Measurements from ENCODE around the gene UBE2F.
A peak's percentile ranks its signal among the peaks of the same experiment; 100 is the strongest.

Gene UBE2F

GRCh38 chr2:237929979-237930378, 36.8 kb upstream of the UBE2F start:
- Histone ChIP-seq H3K36me3 (ENCODE audit: control insufficient read depth, insufficient read depth, low read length) (no peaks in the 10 kb centered on the region), H2BK5ac (ENCODE audit: low read length) (no peak overlapping the region)

DNA sequence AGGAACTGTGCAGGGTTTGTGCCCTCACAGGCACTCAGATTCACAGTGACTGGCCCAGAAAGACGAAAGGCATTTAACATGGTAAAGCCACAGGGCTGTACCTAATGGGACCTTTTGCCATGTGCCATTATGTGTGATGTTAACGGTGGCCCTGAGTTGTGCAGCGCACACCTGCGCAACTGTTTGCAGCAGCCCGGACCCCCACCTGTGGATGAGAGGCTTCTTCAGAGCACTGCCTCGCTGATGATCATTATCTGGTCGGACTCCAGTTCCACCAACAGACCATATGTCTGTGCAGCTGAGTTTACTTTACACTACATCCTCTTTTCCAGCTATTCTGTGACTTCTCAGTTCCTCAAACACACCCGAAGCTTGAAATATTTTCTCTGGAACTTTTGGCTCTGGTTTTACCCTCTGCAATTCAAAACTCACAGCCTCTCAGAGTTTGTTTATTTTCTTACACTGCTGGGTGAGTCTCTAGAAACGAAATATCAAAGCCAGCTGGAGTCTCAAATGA, 35.6 kb upstream of the UBE2F start:
- no CpG with 5 or more reads among the region's 9 CpGs for WGBS (ENCODE audit: extremely low coverage, insufficient coverage, low lambda C conversion rate)

More at GRCh38 chr2:237929979-237930378, 36.8 kb upstream of the UBE2F start:
- Histone ChIP-seq H3K9ac (ENCODE audit: low read length) (no peak overlapping the region), H4K8ac (ENCODE audit: low read depth, low read length) (no peak overlapping the region), H2BK15ac (replicated peaks; ENCODE audit: low read depth) (no peak overlapping the region), H2AK5ac (ENCODE audit: low read length) (no peak overlapping the region), H3K27ac (ENCODE audit: low read depth, low read length) (no peak overlapping the region), H3K56ac (ENCODE audit: low read length) (no peak overlapping the region), H3K18ac (ENCODE audit: low read length) (no peak overlapping the region), H3K23ac (ENCODE audit: low read length) (no peak overlapping the region), H2BK120ac (ENCODE audit: low read depth, low read length) (no peak overlapping the region), H3K4me2 (ENCODE audit: low read length) (no peak overlapping the region), H3K79me1 (ENCODE audit: low read length) (no peaks in the 10 kb centered on the region), H3K4ac (ENCODE audit: low read depth, low read length) (no peak overlapping the region), H3K4me3 (ENCODE audit: low read length) (no peak overlapping the region), H3K27me3 (ENCODE audit: insufficient read depth, low read length, poor library complexity) (no peaks in the 10 kb centered on the region), H4K5ac (ENCODE audit: low read length) (no peak overlapping the region), H3K79me2 (ENCODE audit: control insufficient read depth, insufficient read depth, low read length) (no peaks in the 10 kb centered on the region), H3K4me1 (ENCODE audit: control insufficient read depth, low read depth, low read length) (no peaks in the 10 kb centered on the region)
- WGBS (ENCODE audit: extremely low coverage, insufficient coverage, low lambda C conversion rate), result no CpG with 5 or more reads among the region's 9 CpGs
- DNase-seq, result no peak

DNA sequence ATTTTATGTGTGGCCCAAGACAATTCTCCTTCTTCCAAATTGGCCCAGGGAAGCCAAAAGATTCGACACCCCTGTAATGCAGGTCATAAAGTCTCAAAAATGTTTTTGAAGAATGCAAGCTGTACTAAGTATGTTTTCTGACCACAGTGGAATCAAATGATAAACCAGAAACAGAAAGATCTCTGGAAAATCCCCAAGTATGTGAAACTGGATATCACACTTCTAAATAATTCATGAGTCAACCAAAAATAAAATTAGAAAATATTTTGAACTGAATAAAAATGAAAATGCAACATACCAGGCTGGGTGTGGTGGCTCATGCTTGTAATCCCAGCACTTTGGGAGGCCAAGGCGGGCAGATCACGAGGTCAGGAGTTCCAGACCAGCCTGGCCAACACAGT, 34.1 kb upstream of the UBE2F start:
- H3K4me3 ChIP-seq (ENCODE audit: low read length), result no peak overlapping the region
- H4K5ac ChIP-seq (ENCODE audit: low read length), result no peak overlapping the region
- H3K56ac ChIP-seq (ENCODE audit: low read length), result no peak overlapping the region
- no peak for DNase-seq
- H4K8ac ChIP-seq (ENCODE audit: low read depth, low read length), result no peak overlapping the region
- no peaks in the 10 kb centered on the region for H3K27me3 ChIP-seq (ENCODE audit: insufficient read depth, low read length, poor library complexity)
- no peak overlapping the region for H3K27ac ChIP-seq (ENCODE audit: low read depth, low read length)
- H3K9ac ChIP-seq (ENCODE audit: low read length), result no peak overlapping the region
- no peak overlapping the region for H2BK15ac ChIP-seq (replicated peaks; ENCODE audit: low read depth)
- no peak overlapping the region for H3K4me2 ChIP-seq (ENCODE audit: low read length)
- H2AK5ac ChIP-seq (ENCODE audit: low read length), result no peak overlapping the region
- no peaks in the 10 kb centered on the region for H3K79me1 ChIP-seq (ENCODE audit: low read length)
- H3K4ac ChIP-seq (ENCODE audit: low read depth, low read length), result no peak overlapping the region
- no CpG with 5 or more reads among the region's 3 CpGs for WGBS (ENCODE audit: extremely low coverage, insufficient coverage, low lambda C conversion rate)
- H3K79me2 ChIP-seq (ENCODE audit: control insufficient read depth, insufficient read depth, low read length), result no peaks in the 10 kb centered on the region
- no peaks in the 10 kb centered on the region for H3K4me1 ChIP-seq (ENCODE audit: control insufficient read depth, low read depth, low read length)
- H3K18ac ChIP-seq (ENCODE audit: low read length), result no peak overlapping the region
- no peak overlapping the region for H2BK5ac ChIP-seq (ENCODE audit: low read length)
- H3K36me3 ChIP-seq (ENCODE audit: control insufficient read depth, insufficient read depth, low read length), result no peaks in the 10 kb centered on the region
- H2BK120ac ChIP-seq (ENCODE audit: low read depth, low read length), result no peak overlapping the region
- H3K23ac ChIP-seq (ENCODE audit: low read length), result no peak overlapping the region

More for the DNA sequence above, 35.6 kb upstream of the UBE2F start:
- H3K23ac ChIP-seq (ENCODE audit: low read length), result no peak overlapping the region
- no peaks in the 10 kb centered on the region for H3K79me1 ChIP-seq (ENCODE audit: low read length)
- no peak overlapping the region for H3K27ac ChIP-seq (ENCODE audit: low read depth, low read length)
- H2BK5ac ChIP-seq (ENCODE audit: low read length), result no peak overlapping the region
- DNase-seq, result no peak
- H4K8ac ChIP-seq (ENCODE audit: low read depth, low read length), result no peak overlapping the region
- no peak overlapping the region for H4K5ac ChIP-seq (ENCODE audit: low read length)
- H3K4ac ChIP-seq (ENCODE audit: low read depth, low read length), result no peak overlapping the region
- no peaks in the 10 kb centered on the region for H3K4me1 ChIP-seq (ENCODE audit: control insufficient read depth, low read depth, low read length)
- H3K36me3 ChIP-seq (ENCODE audit: control insufficient read depth, insufficient read depth, low read length), result no peaks in the 10 kb centered on the region
- no peak overlapping the region for H2BK15ac ChIP-seq (replicated peaks; ENCODE audit: low read depth)
- H3K27me3 ChIP-seq (ENCODE audit: insufficient read depth, low read length, poor library complexity), result no peaks in the 10 kb centered on the region
- H3K79me2 ChIP-seq (ENCODE audit: control insufficient read depth, insufficient read depth, low read length), result no peaks in the 10 kb centered on the region
- H3K56ac ChIP-seq (ENCODE audit: low read length), result no peak overlapping the region
- H3K18ac ChIP-seq (ENCODE audit: low read length), result no peak overlapping the region
- H2AK5ac ChIP-seq (ENCODE audit: low read length), result no peak overlapping the region
- H3K4me2 ChIP-seq (ENCODE audit: low read length), result no peak overlapping the region
- no peak overlapping the region for H2BK120ac ChIP-seq (ENCODE audit: low read depth, low read length)
- no peak overlapping the region for H3K9ac ChIP-seq (ENCODE audit: low read length)
- H3K4me3 ChIP-seq (ENCODE audit: low read length), result no peak overlapping the region

GRCh38 chr2:237934186-237934585, 32.6 kb upstream of the UBE2F start:
- WGBS (ENCODE audit: extremely low coverage, insufficient coverage, low lambda C conversion rate), result no CpG with 5 or more reads among the region's 5 CpGs
- no peak overlapping the region for H3K23ac ChIP-seq (ENCODE audit: low read length)
- H2BK5ac ChIP-seq (ENCODE audit: low read length), result no peak overlapping the region
- DNase-seq, result no peak
- H3K4me1 ChIP-seq (ENCODE audit: control insufficient read depth, low read depth, low read length), result no peaks in the 10 kb centered on the region
- H4K5ac ChIP-seq (ENCODE audit: low read length), result no peak overlapping the region
- no peak overlapping the region for H3K9ac ChIP-seq (ENCODE audit: low read length)
- no peaks in the 10 kb centered on the region for H3K79me1 ChIP-seq (ENCODE audit: low read length)
- H2BK15ac ChIP-seq (replicated peaks; ENCODE audit: low read depth), result no peak overlapping the region
- no peak overlapping the region for H3K4me2 ChIP-seq (ENCODE audit: low read length)
- H4K8ac ChIP-seq (ENCODE audit: low read depth, low read length), result no peak overlapping the region
- no peaks in the 10 kb centered on the region for H3K36me3 ChIP-seq (ENCODE audit: control insufficient read depth, insufficient read depth, low read length)
- no peak overlapping the region for H3K56ac ChIP-seq (ENCODE audit: low read length)
- no peak overlapping the region for H3K27ac ChIP-seq (ENCODE audit: low read depth, low read length)
- no peak overlapping the region for H3K4ac ChIP-seq (ENCODE audit: low read depth, low read length)
- H2AK5ac ChIP-seq (ENCODE audit: low read length), result no peak overlapping the region
- H3K79me2 ChIP-seq (ENCODE audit: control insufficient read depth, insufficient read depth, low read length), result no peaks in the 10 kb centered on the region
- no peak overlapping the region for H3K4me3 ChIP-seq (ENCODE audit: low read length)
- no peak overlapping the region for H2BK120ac ChIP-seq (ENCODE audit: low read depth, low read length)
- H3K27me3 ChIP-seq (ENCODE audit: insufficient read depth, low read length, poor library complexity), result no peaks in the 10 kb centered on the region
- no peak overlapping the region for H3K18ac ChIP-seq (ENCODE audit: low read length)

DNA sequence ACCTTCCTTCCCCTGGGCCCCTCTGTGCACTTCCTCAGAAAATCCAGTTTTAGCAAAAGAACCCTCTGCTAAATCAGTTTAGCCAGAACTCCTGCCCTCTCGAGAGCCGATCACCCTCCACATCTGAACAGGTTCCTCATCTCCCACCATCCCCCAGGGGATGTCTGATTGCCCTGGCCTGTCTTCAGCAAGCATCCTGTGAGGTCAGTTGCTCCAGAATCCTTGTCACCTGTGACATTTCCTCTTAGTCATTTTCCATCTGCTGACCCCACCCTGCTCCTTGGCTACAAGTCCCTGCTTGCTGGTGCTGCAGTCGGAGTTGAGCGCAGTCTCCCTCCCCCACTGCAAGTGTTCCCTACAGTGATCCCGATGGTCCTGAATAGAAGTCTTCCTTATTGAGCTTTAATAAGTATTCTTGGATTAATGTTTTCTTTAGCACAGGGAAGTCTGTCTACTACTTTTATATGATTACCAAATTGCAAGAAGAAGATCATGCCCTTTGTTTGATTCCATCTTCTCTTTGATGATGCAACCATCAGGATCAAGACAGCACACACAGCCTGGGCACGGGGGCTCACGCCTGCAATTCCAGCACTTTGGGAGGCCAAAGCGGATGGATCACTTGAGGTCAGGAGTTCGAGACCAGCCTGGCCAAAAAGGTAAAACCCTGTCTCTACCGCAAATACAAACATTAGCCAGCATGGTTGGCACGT, 30.9 kb upstream of the UBE2F start:
- H2BK15ac ChIP-seq (replicated peaks; ENCODE audit: low read depth), result no peak overlapping the region
- no peak overlapping the region for H3K23ac ChIP-seq (ENCODE audit: low read length)
- WGBS (ENCODE audit: extremely low coverage, insufficient coverage, low lambda C conversion rate), result no CpG with 5 or more reads among the region's 11 CpGs
- DNase-seq, result peak; percentile 31
- H3K36me3 ChIP-seq (ENCODE audit: control insufficient read depth, insufficient read depth, low read length), result no peaks in the 10 kb centered on the region
- no peaks in the 10 kb centered on the region for H3K79me1 ChIP-seq (ENCODE audit: low read length)
- H3K9ac ChIP-seq (ENCODE audit: low read length), result no peak overlapping the region
- H2BK120ac ChIP-seq (ENCODE audit: low read depth, low read length), result no peak overlapping the region
- no peak overlapping the region for H3K27ac ChIP-seq (ENCODE audit: low read depth, low read length)
- H4K5ac ChIP-seq (ENCODE audit: low read length), result no peak overlapping the region
- no peak overlapping the region for H3K4me2 ChIP-seq (ENCODE audit: low read length)
- no peak overlapping the region for H2AK5ac ChIP-seq (ENCODE audit: low read length)
- H3K18ac ChIP-seq (ENCODE audit: low read length), result no peak overlapping the region
- no peaks in the 10 kb centered on the region for H3K4me1 ChIP-seq (ENCODE audit: control insufficient read depth, low read depth, low read length)
- H2BK5ac ChIP-seq (ENCODE audit: low read length), result no peak overlapping the region
- no peak overlapping the region for H3K4ac ChIP-seq (ENCODE audit: low read depth, low read length)
- H3K4me3 ChIP-seq (ENCODE audit: low read length), result no peak overlapping the region
- H3K56ac ChIP-seq (ENCODE audit: low read length), result no peak overlapping the region
- H3K27me3 ChIP-seq (ENCODE audit: insufficient read depth, low read length, poor library complexity), result no peaks in the 10 kb centered on the region
- no peaks in the 10 kb centered on the region for H3K79me2 ChIP-seq (ENCODE audit: control insufficient read depth, insufficient read depth, low read length)
- H4K8ac ChIP-seq (ENCODE audit: low read depth, low read length), result no peak overlapping the region

DNA sequence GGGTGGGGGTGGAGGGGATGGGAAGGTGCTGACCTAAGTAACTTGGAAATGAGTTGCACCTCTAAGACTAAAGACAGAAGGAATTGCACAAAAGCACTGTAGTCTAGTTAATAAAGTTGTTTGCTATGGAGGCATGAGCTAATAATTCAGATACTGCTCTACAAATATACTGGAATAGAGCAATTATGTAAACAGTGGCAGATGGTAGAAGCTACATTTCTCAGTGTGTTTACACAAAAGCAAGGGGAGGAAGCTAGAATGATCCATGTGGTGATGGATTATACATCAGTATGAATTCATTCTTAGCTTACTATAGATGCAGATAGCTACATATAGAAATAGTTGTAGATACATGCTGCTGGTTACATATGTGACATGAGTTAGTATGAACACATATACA, 27.6 kb upstream of the UBE2F start:
- Histone ChIP-seq H3K36me3 (ENCODE audit: control insufficient read depth, insufficient read depth, low read length) (no peaks in the 10 kb centered on the region), H2BK5ac (ENCODE audit: low read length) (no peak overlapping the region), H3K18ac (ENCODE audit: low read length) (no peak overlapping the region), H2BK15ac (replicated peaks; ENCODE audit: low read depth) (no peak overlapping the region), H3K27me3 (ENCODE audit: insufficient read depth, low read length, poor library complexity) (no peaks in the 10 kb centered on the region), H3K4ac (ENCODE audit: low read depth, low read length) (no peak overlapping the region), H3K79me1 (ENCODE audit: low read length) (no peaks in the 10 kb centered on the region), H3K27ac (ENCODE audit: low read depth, low read length) (no peak overlapping the region), H2BK120ac (ENCODE audit: low read depth, low read length) (no peak overlapping the region), H3K4me3 (ENCODE audit: low read length) (no peak overlapping the region), H3K79me2 (ENCODE audit: control insufficient read depth, insufficient read depth, low read length) (no peaks in the 10 kb centered on the region), H3K23ac (ENCODE audit: low read length) (no peak overlapping the region), H3K4me2 (ENCODE audit: low read length) (no peak overlapping the region), H4K8ac (ENCODE audit: low read depth, low read length) (no peak overlapping the region), H4K5ac (ENCODE audit: low read length) (no peak overlapping the region), H3K56ac (ENCODE audit: low read length) (no peak overlapping the region), H3K9ac (ENCODE audit: low read length) (no peak overlapping the region), H2AK5ac (ENCODE audit: low read length) (no peak overlapping the region), H3K4me1 (ENCODE audit: control insufficient read depth, low read depth, low read length) (no peaks in the 10 kb centered on the region)
- no peak for DNase-seq
